Measurements from ENCODE around the gene RBM45.

RBM45 gene

GRCh38 chr2:178112202-178113152 is at the start of gene RBM45:
TSS of gene RBM45 (plus strand) at chr2:178112437. CDS start at chr2:178112547, 110 bp downstream.
- H3K27ac ChIP-seq = peak within 1 kb of the TSS; percentile 82
- peak; percentile 98 for TF ChIP-seq CTCF (conservative IDR thresholded peaks at IDR 0.05)

GRCh38 chr2:178066324-178066723 is 45.9 kb upstream of the RBM45 start:
- H3K27ac ChIP-seq = no peak overlapping the region
- no peak for TF ChIP-seq CTCF (conservative IDR thresholded peaks at IDR 0.05)

GRCh38 chr2:178066890-178067669 is 45.2 kb upstream of the RBM45 start:
- no peak overlapping the region for H3K27ac ChIP-seq
- TF ChIP-seq CTCF (conservative IDR thresholded peaks at IDR 0.05) = no peak

- H3K27ac ChIP-seq = no peak overlapping the region
- no peak for TF ChIP-seq CTCF (conservative IDR thresholded peaks at IDR 0.05)
Observed at GRCh38 chr2:178068823-178069454, 43.3 kb upstream of the RBM45 start.

GRCh38 chr2:178069551-178069950 is 42.7 kb upstream of the RBM45 start:
- TF ChIP-seq CTCF (conservative IDR thresholded peaks at IDR 0.05) = peak; percentile 36

GRCh38 chr2:178070824-178071223 is 41.4 kb upstream of the RBM45 start:
- no peak for TF ChIP-seq CTCF (conservative IDR thresholded peaks at IDR 0.05)
- no peak overlapping the region for H3K27ac ChIP-seq

More at GRCh38 chr2:178069551-178069950, 42.7 kb upstream of the RBM45 start:
- H3K27ac ChIP-seq = no peak overlapping the region

GRCh38 chr2:178072000-178072382 is 40.2 kb upstream of the RBM45 start:
- no peak for TF ChIP-seq CTCF (conservative IDR thresholded peaks at IDR 0.05)
- peak overlapping the region; percentile 74 for H3K27ac ChIP-seq
